GM19397 (cell line): ENCODE data around the gene IFI35.
"Not testable (repeated sequence)": the region's sequence is repeated elsewhere in the genome, so short reads cannot be mapped to it uniquely, and the experiment has no call there.

ENCODE experiments used
- ATAC-seq: cut with Tn5 transposase; IDR thresholded peaks from one replicate; pipeline ENCODE4 v1.9.1; 2021; ENCODE audit warnings: mild to moderate bottlenecking, moderate library complexity; ENCODE audit not compliant: unreplicated experiment

The IFI35 gene

DNA sequence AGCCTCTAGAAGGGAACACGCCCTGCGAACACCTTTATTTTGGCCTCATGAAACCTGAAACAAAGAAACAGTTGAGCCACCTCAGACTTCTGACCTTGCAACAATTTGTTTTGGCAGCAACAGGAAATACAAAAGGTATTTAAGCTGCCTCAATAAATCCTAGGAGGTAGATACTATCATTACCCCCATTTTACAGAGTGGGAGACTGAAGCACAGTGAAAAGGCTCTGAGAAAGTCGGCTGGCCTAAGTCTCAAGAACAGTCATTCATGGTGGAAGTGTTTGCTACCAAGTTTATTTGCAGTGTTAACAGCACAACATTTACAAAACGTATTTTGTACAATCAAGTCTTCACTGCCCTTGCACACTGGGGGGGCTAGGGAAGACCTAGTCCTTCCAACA is 37.4 kb downstream of the IFI35 start:
- no peak for ATAC-seq

DNA sequence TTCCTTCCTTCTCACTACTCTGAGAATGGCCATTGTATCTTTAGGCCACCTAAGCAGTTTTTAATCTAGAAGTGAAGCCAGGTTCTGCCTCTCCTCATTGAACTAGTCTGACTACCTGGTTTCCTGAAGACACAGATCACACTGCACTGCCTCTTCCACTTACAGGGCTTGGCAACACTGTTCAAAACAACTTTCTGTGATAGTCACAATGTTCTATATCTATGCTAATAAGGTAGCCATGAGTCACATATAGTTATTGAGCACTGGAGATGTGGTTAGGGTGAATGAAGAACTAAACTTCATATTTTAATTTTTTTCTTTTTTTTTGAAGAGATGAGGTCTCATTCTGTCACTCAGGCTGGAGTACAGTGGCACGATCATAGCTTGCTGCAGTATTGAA is 45.4 kb downstream of the IFI35 start:
- no peak for ATAC-seq

DNA sequence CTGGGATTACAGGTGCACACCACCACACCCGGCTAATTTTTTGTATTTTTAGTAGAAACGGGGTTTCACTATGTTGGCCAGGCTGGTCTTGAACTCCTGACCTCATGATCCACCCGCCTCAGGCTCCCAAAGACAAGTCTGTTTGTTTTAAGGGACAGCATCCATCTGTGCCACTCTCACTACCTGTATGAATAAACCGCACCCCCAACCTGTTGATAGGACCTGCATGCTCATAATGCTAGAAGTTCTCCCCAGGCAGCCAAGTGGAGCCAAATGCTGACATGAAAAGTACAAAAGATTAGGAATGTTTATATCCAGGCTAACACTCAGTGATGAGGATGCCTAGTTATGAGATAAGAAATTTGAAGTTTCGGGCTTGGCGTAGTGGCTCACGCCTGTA is 46.4 kb downstream of the IFI35 start:
- not testable (repeated sequence) for ATAC-seq

DNA sequence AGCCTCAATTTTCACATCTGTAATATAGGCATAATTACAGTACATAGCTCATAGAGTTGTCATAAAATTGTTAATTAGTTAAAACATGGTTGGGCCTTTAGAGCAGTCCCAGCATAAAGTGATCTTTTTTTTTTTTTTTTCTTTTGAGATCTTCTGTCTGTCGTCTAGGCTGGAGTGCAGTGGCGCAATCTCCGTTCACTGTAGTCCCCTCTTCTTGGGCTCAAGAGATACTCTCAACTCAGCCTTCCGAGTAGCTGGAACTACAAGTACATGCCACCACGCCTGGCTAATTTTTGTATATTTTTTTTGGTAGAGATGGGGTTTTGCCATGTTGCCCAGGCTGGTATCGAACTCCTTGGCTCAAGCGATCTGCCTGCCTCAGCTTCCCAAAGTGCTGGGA is 49.5 kb downstream of the IFI35 start:
- ATAC-seq, result no peak

DNA sequence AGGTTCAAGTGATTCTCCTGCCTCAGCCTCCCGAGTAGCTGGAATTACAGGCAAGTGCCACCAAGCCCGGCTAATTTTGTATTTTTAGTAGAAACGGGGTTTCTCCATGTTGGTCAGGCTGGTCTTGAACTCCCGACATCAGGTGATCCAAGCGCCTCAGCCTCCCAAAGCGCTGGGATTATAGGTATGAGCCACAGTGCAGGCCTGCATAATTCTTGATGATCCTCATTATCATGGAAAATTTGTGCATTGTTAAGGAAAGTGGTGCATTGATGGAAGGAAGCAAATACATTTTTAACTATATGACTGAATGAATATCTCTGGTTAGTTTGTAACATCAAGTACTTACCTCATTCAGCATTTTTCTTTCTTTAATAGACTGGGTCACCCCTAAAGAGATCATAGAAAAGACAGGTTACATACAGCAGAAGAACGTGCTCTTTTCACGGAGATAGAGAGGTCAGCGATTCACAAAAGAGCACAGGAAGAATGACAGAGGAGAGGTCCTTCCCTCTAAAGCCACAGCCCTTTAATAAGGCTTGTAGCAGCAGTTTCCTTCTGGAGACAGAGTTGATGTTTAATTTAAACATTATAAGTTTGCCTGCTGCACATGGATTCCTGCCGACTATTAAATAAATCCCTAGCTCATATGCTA is 56.5 kb downstream of the IFI35 start:
- ATAC-seq, result no peak
